HepG2 (cell line): ENCODE data around the gene SEMA3F. TPM values are rescaled to one million over a fixed set of nuclear protein-coding genes. Genes with fewer than 3 reads are reported as not detected.

Experiments
- HNRNPLL ChIP-seq: fragments of 200-400 bp; formaldehyde crosslinking; IDR thresholded peaks from 2 replicates; pipeline ENCODE4 v1.6.1; 2017; ENCODE audit warnings: mild to moderate bottlenecking, low read depth, low read length; ENCODE audit not compliant: poor library complexity, severe bottlenecking
- NR3C1 ChIP-seq: sonication (generic); formaldehyde crosslinking; IDR thresholded peaks from 2 replicates; pipeline ENCODE4 v1.4.0; 2020; ENCODE audit warnings: missing genetic modification reagents
- PAWR ChIP-seq: sonication (generic); formaldehyde crosslinking; IDR thresholded peaks from 2 replicates; pipeline ENCODE4 v1.4.0; 2020; ENCODE audit warnings: missing genetic modification reagents, mild to moderate bottlenecking, borderline replicate concordance
- SIN3B ChIP-seq: fragments of 150-350 bp; IDR thresholded peaks from 2 replicates; pipeline ENCODE4 v1.6.1; 2014; ENCODE audit warnings: low read length
- TCF7L2 ChIP-seq: IDR thresholded peaks from 2 replicates; pipeline ENCODE4 v1.6.1; 2011; ENCODE audit warnings: mild to moderate bottlenecking, low read depth, low read length, moderate library complexity
- TOPORS ChIP-seq: sonication (generic); formaldehyde crosslinking; IDR thresholded peaks from 2 replicates; pipeline ENCODE4 v1.8.0; 2023; ENCODE audit warnings: mild to moderate bottlenecking, missing genetic modification reagents
- ZNF431 ChIP-seq: sonication (generic); formaldehyde crosslinking; IDR thresholded peaks from 2 replicates; pipeline ENCODE4 v1.9.0; 2022; ENCODE audit warnings: missing genetic modification reagents, low read depth, mild to moderate bottlenecking, borderline replicate concordance
- ZNF468 ChIP-seq: sonication (generic); formaldehyde crosslinking; IDR thresholded peaks from 2 replicates; pipeline ENCODE4 v1.8.0; 2022; ENCODE audit warnings: mild to moderate bottlenecking, moderate library complexity, missing genetic modification reagents
- ZNF619 ChIP-seq: sonication (generic); formaldehyde crosslinking; IDR thresholded peaks from 2 replicates; pipeline ENCODE4 v1.4.0; 2020; ENCODE audit warnings: mild to moderate bottlenecking, missing genetic modification reagents
- ZNF883 ChIP-seq: sonication (generic); formaldehyde crosslinking; IDR thresholded peaks from 2 replicates; pipeline ENCODE4 v1.5.1; 2020; ENCODE audit warnings: mild to moderate bottlenecking, missing genetic modification reagents; ENCODE audit errors: not compliant biosample characterization
- polyA plus RNA-seq, 8 experiments: library from polyadenylated mRNA; depleted of rRNA in 3 of 8; stranded (reverse) in 7 of 8; unstranded in 1 of 8; fragments of >200 nt; fragmentation: Illumina TruSeq in 4 of 8; extraction: Trizol in 4 of 8; gene quantifications; 2 replicates each; pipeline versions ENCODE4 v1.2.1 to v1.2.3, GENCODE V29; 2011 to 2016; ENCODE audit warnings: low read depth in 4 of 8, missing spikeins in 1 of 8, mixed read lengths in 1 of 8; ENCODE audit not compliant: insufficient read depth in 1 of 8
- total RNA-seq, 5 experiments: library from RNA; depleted of rRNA; stranded (reverse); fragments of >200 nt; fragmentation: Illumina TruSeq; extraction: Trizol; gene quantifications; 2 replicates each; pipeline ENCODE4 v1.2.3, GENCODE V29; 2016; ENCODE audit warnings: low read depth in 1 of 5
- TF ChIP-seq, protein P1 (sequence below): conservative IDR thresholded peaks from 2 replicates; pipeline ENCODE4 v1.6.1; 2018; ENCODE audit warnings: missing genetic modification reagents
- TF ChIP-seq, protein P2 (sequence below): sonication (generic); formaldehyde crosslinking; IDR thresholded peaks from 2 replicates; pipeline ENCODE4 v1.5.0; 2020; ENCODE audit warnings: mild to moderate bottlenecking, missing genetic modification reagents, borderline replicate concordance
- TF ChIP-seq, protein P3 (sequence below): sonication (generic); formaldehyde crosslinking; IDR thresholded peaks from 2 replicates; pipeline ENCODE4 v1.5.0; 2020; ENCODE audit warnings: missing genetic modification reagents
- TF ChIP-seq, protein P4 (sequence below): sonication (generic); formaldehyde crosslinking; IDR thresholded peaks from 2 replicates; pipeline ENCODE4 v1.8.0; 2022; ENCODE audit warnings: missing genetic modification reagents, mild to moderate bottlenecking, moderate library complexity, borderline replicate concordance
- TF ChIP-seq, protein P5 (sequence below): sonication (generic); formaldehyde crosslinking; conservative IDR thresholded peaks from 2 replicates; pipeline ENCODE4 v1.5.0; 2020; ENCODE audit warnings: missing genetic modification reagents

Gene SEMA3F
- total and polyA plus RNA-seq, 2 of the 13 experiments (the other 11 are each of a cell fraction or from before 2014, with no cell fraction given): 7.6 to 17.2 TPM

DNA sequence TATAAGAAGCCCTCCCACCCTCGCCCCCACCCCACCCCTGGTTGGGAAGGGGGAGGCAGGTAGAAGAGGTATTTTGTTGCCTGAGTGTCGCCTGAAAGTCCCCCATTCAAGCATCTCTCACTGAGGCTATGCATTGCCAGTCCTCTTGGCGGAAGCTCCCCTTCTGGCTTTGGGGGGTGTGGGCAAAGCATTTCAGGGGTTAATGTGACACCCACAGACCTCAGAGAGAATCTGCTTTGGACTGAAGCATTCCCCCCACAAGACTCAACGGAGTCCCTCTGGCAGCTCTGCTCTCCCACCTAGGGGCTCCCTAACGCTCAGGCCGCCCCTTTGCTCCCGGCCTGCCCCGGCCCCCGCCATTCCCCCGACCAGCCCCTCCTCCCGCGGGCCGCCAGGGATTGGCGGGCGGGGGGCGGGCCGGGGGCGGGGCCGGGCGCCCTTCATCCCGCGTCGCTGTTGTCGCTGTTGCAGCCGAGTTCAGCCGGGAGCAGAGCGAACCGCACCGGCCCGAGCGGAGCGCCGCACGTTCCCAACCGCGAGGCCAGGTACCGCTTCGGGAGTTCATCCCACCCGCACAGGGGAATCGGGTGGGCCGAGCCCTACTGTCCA is 49.8 kb downstream of the SEMA3F start, which contains the start of gene SLC38A3 (continued):
- TF ChIP-seq ZNF468 (CRISPR knock-in tag) (no peak), TOPORS (CRISPR knock-in tag) (no peak; the same call in 1 of the 2 replicates), TCF7L2 (no peak), ZNF883 (no peak), PAWR (no peak), ZNF431 (no peak), NR3C1 (CRISPR knock-in tag) (no peak), SIN3B (no peak), ZNF619 (CRISPR knock-in tag) (no peak), HNRNPLL (no peak)
- TF ChIP-seq, protein P1, sequence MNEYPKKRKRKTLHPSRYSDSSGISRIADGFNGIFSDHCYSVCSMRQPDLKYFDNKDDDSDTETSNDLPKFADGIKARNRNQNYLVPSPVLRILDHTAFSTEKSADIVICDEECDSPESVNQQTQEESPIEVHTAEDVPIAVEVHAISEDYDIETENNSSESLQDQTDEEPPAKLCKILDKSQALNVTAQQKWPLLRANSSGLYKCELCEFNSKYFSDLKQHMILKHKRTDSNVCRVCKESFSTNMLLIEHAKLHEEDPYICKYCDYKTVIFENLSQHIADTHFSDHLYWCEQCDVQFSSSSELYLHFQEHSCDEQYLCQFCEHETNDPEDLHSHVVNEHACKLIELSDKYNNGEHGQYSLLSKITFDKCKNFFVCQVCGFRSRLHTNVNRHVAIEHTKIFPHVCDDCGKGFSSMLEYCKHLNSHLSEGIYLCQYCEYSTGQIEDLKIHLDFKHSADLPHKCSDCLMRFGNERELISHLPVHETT (CRISPR knock-in tag): no peak
- TF ChIP-seq, protein P2, sequence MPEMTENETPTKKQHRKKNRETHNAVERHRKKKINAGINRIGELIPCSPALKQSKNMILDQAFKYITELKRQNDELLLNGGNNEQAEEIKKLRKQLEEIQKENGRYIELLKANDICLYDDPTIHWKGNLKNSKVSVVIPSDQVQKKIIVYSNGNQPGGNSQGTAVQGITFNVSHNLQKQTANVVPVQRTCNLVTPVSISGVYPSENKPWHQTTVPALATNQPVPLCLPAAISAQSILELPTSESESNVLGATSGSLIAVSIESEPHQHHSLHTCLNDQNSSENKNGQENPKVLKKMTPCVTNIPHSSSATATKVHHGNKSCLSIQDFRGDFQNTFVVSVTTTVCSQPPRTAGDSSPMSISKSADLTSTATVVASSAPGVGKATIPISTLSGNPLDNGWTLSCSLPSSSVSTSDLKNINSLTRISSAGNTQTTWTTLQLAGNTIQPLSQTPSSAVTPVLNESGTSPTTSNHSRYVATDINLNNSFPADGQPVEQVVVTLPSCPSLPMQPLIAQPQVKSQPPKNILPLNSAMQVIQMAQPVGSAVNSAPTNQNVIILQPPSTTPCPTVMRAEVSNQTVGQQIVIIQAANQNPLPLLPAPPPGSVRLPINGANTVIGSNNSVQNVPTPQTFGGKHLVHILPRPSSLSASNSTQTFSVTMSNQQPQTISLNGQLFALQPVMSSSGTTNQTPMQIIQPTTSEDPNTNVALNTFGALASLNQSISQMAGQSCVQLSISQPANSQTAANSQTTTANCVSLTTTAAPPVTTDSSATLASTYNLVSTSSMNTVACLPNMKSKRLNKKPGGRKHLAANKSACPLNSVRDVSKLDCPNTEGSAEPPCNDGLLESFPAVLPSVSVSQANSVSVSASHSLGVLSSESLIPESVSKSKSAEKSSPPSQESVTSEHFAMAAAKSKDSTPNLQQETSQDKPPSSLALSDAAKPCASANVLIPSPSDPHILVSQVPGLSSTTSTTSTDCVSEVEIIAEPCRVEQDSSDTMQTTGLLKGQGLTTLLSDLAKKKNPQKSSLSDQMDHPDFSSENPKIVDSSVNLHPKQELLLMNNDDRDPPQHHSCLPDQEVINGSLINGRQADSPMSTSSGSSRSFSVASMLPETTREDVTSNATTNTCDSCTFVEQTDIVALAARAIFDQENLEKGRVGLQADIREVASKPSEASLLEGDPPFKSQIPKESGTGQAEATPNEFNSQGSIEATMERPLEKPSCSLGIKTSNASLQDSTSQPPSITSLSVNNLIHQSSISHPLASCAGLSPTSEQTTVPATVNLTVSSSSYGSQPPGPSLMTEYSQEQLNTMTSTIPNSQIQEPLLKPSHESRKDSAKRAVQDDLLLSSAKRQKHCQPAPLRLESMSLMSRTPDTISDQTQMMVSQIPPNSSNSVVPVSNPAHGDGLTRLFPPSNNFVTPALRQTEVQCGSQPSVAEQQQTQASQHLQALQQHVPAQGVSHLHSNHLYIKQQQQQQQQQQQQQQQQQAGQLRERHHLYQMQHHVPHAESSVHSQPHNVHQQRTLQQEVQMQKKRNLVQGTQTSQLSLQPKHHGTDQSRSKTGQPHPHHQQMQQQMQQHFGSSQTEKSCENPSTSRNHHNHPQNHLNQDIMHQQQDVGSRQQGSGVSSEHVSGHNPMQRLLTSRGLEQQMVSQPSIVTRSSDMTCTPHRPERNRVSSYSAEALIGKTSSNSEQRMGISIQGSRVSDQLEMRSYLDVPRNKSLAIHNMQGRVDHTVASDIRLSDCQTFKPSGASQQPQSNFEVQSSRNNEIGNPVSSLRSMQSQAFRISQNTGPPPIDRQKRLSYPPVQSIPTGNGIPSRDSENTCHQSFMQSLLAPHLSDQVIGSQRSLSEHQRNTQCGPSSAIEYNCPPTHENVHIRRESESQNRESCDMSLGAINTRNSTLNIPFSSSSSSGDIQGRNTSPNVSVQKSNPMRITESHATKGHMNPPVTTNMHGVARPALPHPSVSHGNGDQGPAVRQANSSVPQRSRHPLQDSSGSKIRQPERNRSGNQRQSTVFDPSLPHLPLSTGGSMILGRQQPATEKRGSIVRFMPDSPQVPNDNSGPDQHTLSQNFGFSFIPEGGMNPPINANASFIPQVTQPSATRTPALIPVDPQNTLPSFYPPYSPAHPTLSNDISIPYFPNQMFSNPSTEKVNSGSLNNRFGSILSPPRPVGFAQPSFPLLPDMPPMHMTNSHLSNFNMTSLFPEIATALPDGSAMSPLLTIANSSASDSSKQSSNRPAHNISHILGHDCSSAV (CRISPR knock-in tag): no peak
- TF ChIP-seq, protein P3, sequence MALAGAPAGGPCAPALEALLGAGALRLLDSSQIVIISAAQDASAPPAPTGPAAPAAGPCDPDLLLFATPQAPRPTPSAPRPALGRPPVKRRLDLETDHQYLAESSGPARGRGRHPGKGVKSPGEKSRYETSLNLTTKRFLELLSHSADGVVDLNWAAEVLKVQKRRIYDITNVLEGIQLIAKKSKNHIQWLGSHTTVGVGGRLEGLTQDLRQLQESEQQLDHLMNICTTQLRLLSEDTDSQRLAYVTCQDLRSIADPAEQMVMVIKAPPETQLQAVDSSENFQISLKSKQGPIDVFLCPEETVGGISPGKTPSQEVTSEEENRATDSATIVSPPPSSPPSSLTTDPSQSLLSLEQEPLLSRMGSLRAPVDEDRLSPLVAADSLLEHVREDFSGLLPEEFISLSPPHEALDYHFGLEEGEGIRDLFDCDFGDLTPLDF: no peak
- TF ChIP-seq, protein P4, sequence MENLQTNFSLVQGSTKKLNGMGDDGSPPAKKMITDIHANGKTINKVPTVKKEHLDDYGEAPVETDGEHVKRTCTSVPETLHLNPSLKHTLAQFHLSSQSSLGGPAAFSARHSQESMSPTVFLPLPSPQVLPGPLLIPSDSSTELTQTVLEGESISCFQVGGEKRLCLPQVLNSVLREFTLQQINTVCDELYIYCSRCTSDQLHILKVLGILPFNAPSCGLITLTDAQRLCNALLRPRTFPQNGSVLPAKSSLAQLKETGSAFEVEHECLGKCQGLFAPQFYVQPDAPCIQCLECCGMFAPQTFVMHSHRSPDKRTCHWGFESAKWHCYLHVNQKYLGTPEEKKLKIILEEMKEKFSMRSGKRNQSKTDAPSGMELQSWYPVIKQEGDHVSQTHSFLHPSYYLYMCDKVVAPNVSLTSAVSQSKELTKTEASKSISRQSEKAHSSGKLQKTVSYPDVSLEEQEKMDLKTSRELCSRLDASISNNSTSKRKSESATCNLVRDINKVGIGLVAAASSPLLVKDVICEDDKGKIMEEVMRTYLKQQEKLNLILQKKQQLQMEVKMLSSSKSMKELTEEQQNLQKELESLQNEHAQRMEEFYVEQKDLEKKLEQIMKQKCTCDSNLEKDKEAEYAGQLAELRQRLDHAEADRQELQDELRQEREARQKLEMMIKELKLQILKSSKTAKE (CRISPR knock-in tag): no peak
- TF ChIP-seq, protein P5, sequence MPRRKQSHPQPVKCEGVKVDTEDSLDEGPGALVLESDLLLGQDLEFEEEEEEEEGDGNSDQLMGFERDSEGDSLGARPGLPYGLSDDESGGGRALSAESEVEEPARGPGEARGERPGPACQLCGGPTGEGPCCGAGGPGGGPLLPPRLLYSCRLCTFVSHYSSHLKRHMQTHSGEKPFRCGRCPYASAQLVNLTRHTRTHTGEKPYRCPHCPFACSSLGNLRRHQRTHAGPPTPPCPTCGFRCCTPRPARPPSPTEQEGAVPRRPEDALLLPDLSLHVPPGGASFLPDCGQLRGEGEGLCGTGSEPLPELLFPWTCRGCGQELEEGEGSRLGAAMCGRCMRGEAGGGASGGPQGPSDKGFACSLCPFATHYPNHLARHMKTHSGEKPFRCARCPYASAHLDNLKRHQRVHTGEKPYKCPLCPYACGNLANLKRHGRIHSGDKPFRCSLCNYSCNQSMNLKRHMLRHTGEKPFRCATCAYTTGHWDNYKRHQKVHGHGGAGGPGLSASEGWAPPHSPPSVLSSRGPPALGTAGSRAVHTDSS: no peak
